HepG2 (cell line): ENCODE measurements around the gene CMTM4. TPM values are rescaled to one million over a fixed set of nuclear protein-coding genes. Genes with fewer than 3 reads are reported as not detected.
A peak's percentile ranks its signal among the peaks of the same experiment; 100 is the strongest.

ENCODE experiments used
- ATF3 ChIP-seq: sonication (generic); formaldehyde crosslinking; IDR thresholded peaks from 2 replicates; pipeline ENCODE4 v1.4.0; 2020; ENCODE audit warnings: missing genetic modification reagents
- FOSL2 ChIP-seq: sonication (generic); formaldehyde crosslinking; IDR thresholded peaks from 2 replicates; pipeline ENCODE4 v1.4.0; 2020; ENCODE audit warnings: missing genetic modification reagents
- GATAD2A ChIP-seq: IDR thresholded peaks from 2 replicates; pipeline ENCODE4 v1.6.1; 2016
- MED8 ChIP-seq: sonication (generic); formaldehyde crosslinking; IDR thresholded peaks from 2 replicates; pipeline ENCODE4 v1.8.1; 2023; ENCODE audit warnings: mild to moderate bottlenecking, missing genetic modification reagents; ENCODE audit not compliant: insufficient replicate concordance
- TEAD3 ChIP-seq: optimal IDR thresholded peaks from 2 replicates; pipeline ENCODE3; 2016; ENCODE audit warnings: borderline replicate concordance
- ZNF563 ChIP-seq: sonication (generic); formaldehyde crosslinking; IDR thresholded peaks from 2 replicates; pipeline ENCODE4 v1.8.0; 2022; ENCODE audit warnings: mild to moderate bottlenecking, moderate library complexity, missing genetic modification reagents
- ZSCAN31 ChIP-seq: sonication (generic); formaldehyde crosslinking; IDR thresholded peaks from 2 replicates; pipeline ENCODE4 v1.5.0; 2020; ENCODE audit warnings: low read depth, mild to moderate bottlenecking, missing genetic modification reagents
- polyA plus RNA-seq, 8 experiments: library from polyadenylated mRNA; depleted of rRNA in 3 of 8; stranded (reverse) in 7 of 8; unstranded in 1 of 8; fragments of >200 nt; fragmentation: Illumina TruSeq in 4 of 8; extraction: Trizol in 4 of 8; gene quantifications; 2 replicates each; pipeline versions ENCODE4 v1.2.1 to v1.2.3, GENCODE V29; 2011 to 2016; ENCODE audit warnings: low read depth in 4 of 8, missing spikeins in 1 of 8, mixed read lengths in 1 of 8; ENCODE audit not compliant: insufficient read depth in 1 of 8
- total RNA-seq, 5 experiments: library from RNA; depleted of rRNA; stranded (reverse); fragments of >200 nt; fragmentation: Illumina TruSeq; extraction: Trizol; gene quantifications; 2 replicates each; pipeline ENCODE4 v1.2.3, GENCODE V29; 2016; ENCODE audit warnings: low read depth in 1 of 5
- TF ChIP-seq, protein P1 (sequence below): sonication (generic); formaldehyde crosslinking; IDR thresholded peaks from 2 replicates; pipeline ENCODE4 v1.4.0; 2020; ENCODE audit warnings: missing genetic modification reagents
- TF ChIP-seq, protein P2 (sequence below): sonication (generic); formaldehyde crosslinking; IDR thresholded peaks from 2 replicates; pipeline ENCODE4 v1.5.0; 2020; ENCODE audit warnings: missing genetic modification reagents
- TF ChIP-seq, protein P3 (sequence below), 2 experiments: sonication (generic) in 1 of 2; formaldehyde crosslinking in 1 of 2; IDR thresholded peaks; 2 replicates each; pipeline versions ENCODE4 v1.5.1 to v1.6.1; 2011 to 2020; ENCODE audit warnings: borderline replicate concordance in 1 of 2, low read depth in 1 of 2, low read length in 1 of 2, mild to moderate bottlenecking in 1 of 2, missing genetic modification reagents in 1 of 2, moderate library complexity in 1 of 2
- TF ChIP-seq, protein P4 (sequence below): IDR thresholded peaks from 2 replicates; pipeline ENCODE4 v1.6.1; 2018; ENCODE audit warnings: missing genetic modification reagents, mild to moderate bottlenecking, missing compliant biosample characterization
- TF ChIP-seq, protein P5 (sequence below): sonication (generic); formaldehyde crosslinking; IDR thresholded peaks from 2 replicates; pipeline ENCODE4 v1.5.1; 2020; ENCODE audit warnings: missing genetic modification reagents, mild to moderate bottlenecking, borderline replicate concordance

Gene CMTM4
- total and polyA plus RNA-seq, 2 of the 13 experiments (the other 11 are each of a cell fraction or from before 2014, with no cell fraction given) = 32.0 to 36.3 TPM

- TF ChIP-seq ZSCAN31 (CRISPR knock-in tag) (0 out of 2 replicates have a peak, but pooled peaks have one; percentile 38), ATF3 (no peak), MED8 (CRISPR knock-in tag) (no peak), TEAD3 (CRISPR knock-in tag) (peak; percentile 65), FOSL2 (CRISPR knock-in tag) (peak; percentile 30; the same call in 1 of the 2 replicates), ZNF563 (no peak), GATAD2A (CRISPR knock-in tag) (peak; percentile 53)
- TF ChIP-seq, protein P1, sequence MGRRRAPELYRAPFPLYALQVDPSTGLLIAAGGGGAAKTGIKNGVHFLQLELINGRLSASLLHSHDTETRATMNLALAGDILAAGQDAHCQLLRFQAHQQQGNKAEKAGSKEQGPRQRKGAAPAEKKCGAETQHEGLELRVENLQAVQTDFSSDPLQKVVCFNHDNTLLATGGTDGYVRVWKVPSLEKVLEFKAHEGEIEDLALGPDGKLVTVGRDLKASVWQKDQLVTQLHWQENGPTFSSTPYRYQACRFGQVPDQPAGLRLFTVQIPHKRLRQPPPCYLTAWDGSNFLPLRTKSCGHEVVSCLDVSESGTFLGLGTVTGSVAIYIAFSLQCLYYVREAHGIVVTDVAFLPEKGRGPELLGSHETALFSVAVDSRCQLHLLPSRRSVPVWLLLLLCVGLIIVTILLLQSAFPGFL (CRISPR knock-in tag) = no peak
- TF ChIP-seq, protein P2, sequence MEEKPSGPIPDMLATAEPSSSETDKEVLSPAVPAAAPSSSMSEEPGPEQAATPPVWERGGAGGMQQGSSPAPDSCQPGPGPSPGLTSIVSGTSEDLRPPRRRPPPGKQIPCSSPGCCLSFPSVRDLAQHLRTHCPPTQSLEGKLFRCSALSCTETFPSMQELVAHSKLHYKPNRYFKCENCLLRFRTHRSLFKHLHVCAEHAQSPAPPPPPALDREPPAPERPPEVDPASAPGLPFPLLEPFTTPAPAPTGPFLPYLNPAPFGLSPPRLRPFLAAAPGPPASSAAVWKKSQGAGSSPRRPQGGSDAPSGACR = 0 out of 2 replicates have a peak, but pooled peaks have one; percentile 59
- TF ChIP-seq, protein P3, sequence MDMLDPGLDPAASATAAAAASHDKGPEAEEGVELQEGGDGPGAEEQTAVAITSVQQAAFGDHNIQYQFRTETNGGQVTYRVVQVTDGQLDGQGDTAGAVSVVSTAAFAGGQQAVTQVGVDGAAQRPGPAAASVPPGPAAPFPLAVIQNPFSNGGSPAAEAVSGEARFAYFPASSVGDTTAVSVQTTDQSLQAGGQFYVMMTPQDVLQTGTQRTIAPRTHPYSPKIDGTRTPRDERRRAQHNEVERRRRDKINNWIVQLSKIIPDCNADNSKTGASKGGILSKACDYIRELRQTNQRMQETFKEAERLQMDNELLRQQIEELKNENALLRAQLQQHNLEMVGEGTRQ (IDR thresholded peaks at IDR 0.05; ENCODE audit: low read depth, low read length) = no peak
- TF ChIP-seq, protein P3 (CRISPR knock-in tag; IDR thresholded peaks at IDR 0.05; ENCODE audit: borderline replicate concordance) = no peak
- TF ChIP-seq, protein P4, sequence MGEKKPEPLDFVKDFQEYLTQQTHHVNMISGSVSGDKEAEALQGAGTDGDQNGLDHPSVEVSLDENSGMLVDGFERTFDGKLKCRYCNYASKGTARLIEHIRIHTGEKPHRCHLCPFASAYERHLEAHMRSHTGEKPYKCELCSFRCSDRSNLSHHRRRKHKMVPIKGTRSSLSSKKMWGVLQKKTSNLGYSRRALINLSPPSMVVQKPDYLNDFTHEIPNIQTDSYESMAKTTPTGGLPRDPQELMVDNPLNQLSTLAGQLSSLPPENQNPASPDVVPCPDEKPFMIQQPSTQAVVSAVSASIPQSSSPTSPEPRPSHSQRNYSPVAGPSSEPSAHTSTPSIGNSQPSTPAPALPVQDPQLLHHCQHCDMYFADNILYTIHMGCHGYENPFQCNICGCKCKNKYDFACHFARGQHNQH (CRISPR knock-in tag) = peak; percentile 50; the same call in 1 of the 2 replicates
- TF ChIP-seq, protein P5, sequence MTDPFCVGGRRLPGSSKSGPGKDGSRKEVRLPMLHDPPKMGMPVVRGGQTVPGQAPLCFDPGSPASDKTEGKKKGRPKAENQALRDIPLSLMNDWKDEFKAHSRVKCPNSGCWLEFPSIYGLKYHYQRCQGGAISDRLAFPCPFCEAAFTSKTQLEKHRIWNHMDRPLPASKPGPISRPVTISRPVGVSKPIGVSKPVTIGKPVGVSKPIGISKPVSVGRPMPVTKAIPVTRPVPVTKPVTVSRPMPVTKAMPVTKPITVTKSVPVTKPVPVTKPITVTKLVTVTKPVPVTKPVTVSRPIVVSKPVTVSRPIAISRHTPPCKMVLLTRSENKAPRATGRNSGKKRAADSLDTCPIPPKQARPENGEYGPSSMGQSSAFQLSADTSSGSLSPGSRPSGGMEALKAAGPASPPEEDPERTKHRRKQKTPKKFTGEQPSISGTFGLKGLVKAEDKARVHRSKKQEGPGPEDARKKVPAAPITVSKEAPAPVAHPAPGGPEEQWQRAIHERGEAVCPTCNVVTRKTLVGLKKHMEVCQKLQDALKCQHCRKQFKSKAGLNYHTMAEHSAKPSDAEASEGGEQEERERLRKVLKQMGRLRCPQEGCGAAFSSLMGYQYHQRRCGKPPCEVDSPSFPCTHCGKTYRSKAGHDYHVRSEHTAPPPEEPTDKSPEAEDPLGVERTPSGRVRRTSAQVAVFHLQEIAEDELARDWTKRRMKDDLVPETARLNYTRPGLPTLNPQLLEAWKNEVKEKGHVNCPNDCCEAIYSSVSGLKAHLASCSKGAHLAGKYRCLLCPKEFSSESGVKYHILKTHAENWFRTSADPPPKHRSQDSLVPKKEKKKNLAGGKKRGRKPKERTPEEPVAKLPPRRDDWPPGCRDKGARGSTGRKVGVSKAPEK = no peak
Measured at GRCh38 chr16:66660422-66661209, 35.9 kb downstream of the CMTM4 start (continued).
